ENCODE measurements around the gene TMEM185A.
"Not testable (repeated sequence)": the region's sequence is repeated elsewhere in the genome, so short reads cannot be mapped to it uniquely, and the experiment has no call there.

Gene TMEM185A

DNA sequence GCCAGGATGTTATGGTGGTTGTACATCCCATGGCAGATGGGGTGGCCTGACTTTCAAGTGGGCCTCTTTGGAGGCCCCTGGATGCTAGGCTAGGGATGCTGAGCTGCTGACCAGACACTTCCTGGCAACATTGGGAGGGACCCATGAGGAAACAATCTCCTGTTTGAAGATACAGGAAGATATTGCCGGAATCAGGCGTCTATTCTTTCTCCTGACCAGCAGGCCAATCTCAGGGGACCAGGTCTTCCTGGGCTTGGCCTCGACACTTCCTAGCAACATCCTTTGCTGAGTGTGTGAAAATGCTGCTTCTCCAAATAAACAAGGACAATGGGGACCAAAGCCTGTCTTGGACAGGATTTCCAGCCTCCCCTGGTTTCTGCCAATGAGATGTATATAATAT lies 83.8 kb downstream of the TMEM185A start:
- DNase-seq (ENCODE audit: extremely low spot score); CTCF ChIA-PET; POLR2A ChIA-PET: not testable (repeated sequence)

DNA sequence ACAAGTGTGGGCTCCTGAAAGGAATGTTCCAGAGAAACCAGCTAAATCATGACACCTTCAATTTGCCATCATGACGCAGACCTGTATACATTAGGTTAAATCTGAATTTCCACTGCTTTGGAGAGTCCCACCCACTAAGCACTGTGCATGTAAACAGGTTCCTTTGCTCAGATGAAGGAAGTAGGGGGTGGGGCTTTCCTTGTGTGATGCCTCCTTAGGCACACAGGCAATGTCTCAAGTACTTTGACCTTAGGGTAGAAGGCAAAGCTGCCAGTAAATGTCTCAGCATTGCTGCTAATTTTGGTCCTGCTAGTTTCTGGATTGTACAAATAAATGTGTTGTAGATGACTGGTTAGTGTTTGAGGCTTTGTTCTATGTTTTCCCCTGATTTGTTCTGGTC lies 84.6 kb downstream of the TMEM185A start:
- POLR2A ChIA-PET; DNase-seq (ENCODE audit: extremely low spot score); CTCF ChIA-PET: not testable (repeated sequence)
